Tibial artery (tissue), 4 donors: Measurements from ENCODE around the gene PTPN11.
A peak's percentile ranks its signal among the peaks of the same experiment; 100 is the strongest.

Source experiments
- DNase-seq, 2 donors: peaks; one replicate each; pipeline ENCODE4 v3.0.0-alpha.2; 2019
- H3K27ac ChIP-seq, 2 donors: fragments of 200-600 bp; sonication (generic) in 1 of 2; 1 replicate in 1 of 2; 2 replicates in 1 of 2; pipeline ENCODE4 v1.5.1; 2018 to 2019; ENCODE audit warnings: mild to moderate bottlenecking in 1 of 2
- H3K27me3 ChIP-seq, 2 donors: fragments of 200-600 bp; sonication (generic) in 1 of 2; one replicate each; pipeline versions ENCODE4 v1.5.1 to v1.6.0; 2016 to 2019
- H3K36me3 ChIP-seq, 3 donors: fragments of 200-600 bp; sonication (generic) in 2 of 3; one replicate each; pipeline ENCODE4 v1.5.1; 2016 to 2019; ENCODE audit warnings: mild to moderate bottlenecking in 2 of 3
- H3K4me1 ChIP-seq, 4 donors: fragments of 200-600 bp; sonication (generic) in 2 of 4; 1 replicate in 3 of 4; 2 replicates in 1 of 4; pipeline ENCODE4 v1.5.1; 2016 to 2019
- H3K4me3 ChIP-seq, 2 donors: fragments of 200-600 bp; sonication (generic) in 1 of 2; 1 replicate in 1 of 2; 2 replicates in 1 of 2; pipeline ENCODE4 v1.5.1; 2018 to 2019; ENCODE audit warnings: mild to moderate bottlenecking in 2 of 2
- H3K9me3 ChIP-seq, 3 donors: fragments of 200-600 bp; sonication (generic) in 1 of 3; one replicate each; pipeline ENCODE4 v1.5.1; 2016 to 2019
- CTCF ChIP-seq, 2 experiments: fragments of 200-600 bp in 1 of 2; fragments of 450-650 bp in 1 of 2; IDR thresholded peaks; one replicate each; pipeline ENCODE4 v1.5.1; 2017 to 2019; ENCODE audit warnings: antibody characterized with exemption in 2 of 2, mild to moderate bottlenecking in 1 of 2, moderate library complexity in 1 of 2
- intact Hi-C: fragments of 100-400 bp; cut with DNase I; formaldehyde crosslinking; loops from one replicate; pipeline ENCODE4 v1.15.0; 2023; ENCODE audit warnings: low total_unique reads

The PTPN11 gene

GRCh38 chr12:112380663-112381405 is 37.9 kb upstream of the PTPN11 start:
- peak overlapping the region; percentile 91 to 100 for H3K4me3 ChIP-seq
- no peak for DNase-seq
- no peak for TF ChIP-seq CTCF (IDR thresholded peaks at IDR 0.05)
- no peaks in the 10 kb centered on the region for H3K9me3 ChIP-seq
- no peaks in the 10 kb centered on the region for H3K36me3 ChIP-seq
- no peaks in the 10 kb centered on the region for H3K27me3 ChIP-seq
- H3K27ac ChIP-seq: peak overlapping the region; percentile 73 to 88
- intact Hi-C loops: loop anchor here (10.0 kb wide), 2 partner anchors 126 to 186 kb away; no protein-coding TSS in a partner anchor
- H3K4me1 ChIP-seq: peaks cover 0 to 25% (median 11%) of the 10 kb centered on the region in 4 donors

GRCh38 chr12:112381406-112381882 is 37.3 kb upstream of the PTPN11 start:
- Histone ChIP-seq H3K36me3 (no peaks in the 10 kb centered on the region), H3K9me3 (no peaks in the 10 kb centered on the region), H3K27ac (peak overlapping the region; percentile 73 to 88), H3K27me3 (no peaks in the 10 kb centered on the region), H3K4me3 (peak overlapping the region; percentile 91 to 100), H3K4me1 (peaks cover 0 to 25% (median 11%) of the 10 kb centered on the region in 4 donors)
- intact Hi-C loops: loop anchor here (10.0 kb wide), 2 partner anchors 127 to 187 kb away; no protein-coding TSS in a partner anchor
- peak in 1 of 2 donors; percentile 68 for DNase-seq
- TF ChIP-seq CTCF (IDR thresholded peaks at IDR 0.05): no peak

GRCh38 chr12:112381883-112382796 is 36.6 kb upstream of the PTPN11 start, which contains the start of gene HECTD4:
HECTD4 (minus strand) TSS chr12:112382431; CDS start chr12:112382128, 303 bp downstream.
- Histone ChIP-seq H3K9me3 (no peaks in the 10 kb centered on the region), H3K27ac (peak within 1 kb of the TSS; percentile 73 to 88), H3K27me3 (no peaks in the 10 kb centered on the region), H3K4me1 (peaks cover 0 to 25% (median 11%) of the 10 kb centered on the region in 4 donors), H3K36me3 (no peaks in the 10 kb centered on the region), H3K4me3 (peak within 1 kb of the TSS; percentile 91 to 100)
- intact Hi-C loops: loop anchor here (10.0 kb wide), 2 partner anchors 127 to 187 kb away; no protein-coding TSS in a partner anchor
- peak; percentile 96 to 97 for DNase-seq
- no peak for TF ChIP-seq CTCF (IDR thresholded peaks at IDR 0.05)

- TF ChIP-seq CTCF (IDR thresholded peaks at IDR 0.05): no peak
- peak overlapping the region; percentile 91 to 100 for H3K4me3 ChIP-seq
- H3K27me3 ChIP-seq: no peaks in the 10 kb centered on the region
- no peak for DNase-seq
- no peaks in the 10 kb centered on the region for H3K36me3 ChIP-seq
- H3K9me3 ChIP-seq: no peaks in the 10 kb centered on the region
- intact Hi-C loops: loop anchor here (10.0 kb wide), 2 partner anchors 128 to 188 kb away; no protein-coding TSS in a partner anchor
- peaks cover 0 to 31% (median 11%) of the 10 kb centered on the region in 4 donors for H3K4me1 ChIP-seq
- H3K27ac ChIP-seq: peak overlapping the region; percentile 73 to 88
Measured at GRCh38 chr12:112382866-112383265, 35.9 kb upstream of the PTPN11 start.

- intact Hi-C loops: loop anchor here (10.0 kb wide), 2 partner anchors 132 to 192 kb away; no protein-coding TSS in a partner anchor
- no peak overlapping the region for H3K27ac ChIP-seq
- no peaks in the 10 kb centered on the region for H3K9me3 ChIP-seq
Measured at GRCh38 chr12:112386726-112387125, 32.0 kb upstream of the PTPN11 start.

More at GRCh38 chr12:112386726-112387125, 32.0 kb upstream of the PTPN11 start:
- Histone ChIP-seq H3K27me3 (no peaks in the 10 kb centered on the region), H3K36me3 (no peaks in the 10 kb centered on the region), H3K4me3 (no peak overlapping the region), H3K4me1 (peaks cover 0 to 6% (median 3%) of the 10 kb centered on the region in 4 donors)
- no peak for TF ChIP-seq CTCF (IDR thresholded peaks at IDR 0.05)
- DNase-seq: peak in 1 of 2 donors; percentile 23
